NCI-H510A (cell line): ENCODE data around the gene RNF222.

Source experiments
- DNase-seq: peaks from one replicate; lab custom pipeline; 2025; lab: John Stamatoyannopoulos, UW

RNF222 gene

GRCh38 chr17:8341456-8341855 lies 56.2 kb downstream of the RNF222 start:
- DNase-seq, result no peak
